Mesodermal cell (in vitro differentiated cells): Measurements from ENCODE around the gene TNFAIP8.

ENCODE experiments used
- H3K27ac ChIP-seq: 2 replicates; pipeline ENCODE4 v1.7.0; 2013; ENCODE audit warnings: mild to moderate bottlenecking, low read depth, low read length, moderate library complexity; ENCODE audit not compliant: severe bottlenecking
- H3K36me3 ChIP-seq: 2 replicates; pipeline ENCODE4 v1.7.1; 2013; ENCODE audit warnings: mild to moderate bottlenecking, low read length, moderate library complexity; ENCODE audit not compliant: control insufficient read depth, insufficient read depth
- H3K4me1 ChIP-seq: one replicate; pipeline ENCODE4 v1.7.1; 2013; ENCODE audit warnings: mild to moderate bottlenecking, low read length; ENCODE audit not compliant: insufficient read depth, control insufficient read depth, poor library complexity, severe bottlenecking
- H3K4me3 ChIP-seq: 2 replicates; pipeline ENCODE4 v1.7.0; 2013; ENCODE audit warnings: low read length, control low read depth, mild to moderate bottlenecking; ENCODE audit not compliant: insufficient read depth, poor library complexity, severe bottlenecking; ENCODE audit errors: extremely low read depth
- H3K9me3 ChIP-seq: 2 replicates; pipeline ENCODE4 v1.7.1; 2013; ENCODE audit warnings: mild to moderate bottlenecking, low read length, moderate library complexity; ENCODE audit not compliant: control insufficient read depth
- WGBS, 2 experiments: methylation state at CpG; one replicate each; pipeline ENCODE4 v1.1.5; 2013; ENCODE audit warnings: missing lambda C conversion rate in 2 of 2; ENCODE audit not compliant: insufficient coverage in 2 of 2; 5-methylcytosine and 5-hydroxymethylcytosine counted together

Gene TNFAIP8

DNA sequence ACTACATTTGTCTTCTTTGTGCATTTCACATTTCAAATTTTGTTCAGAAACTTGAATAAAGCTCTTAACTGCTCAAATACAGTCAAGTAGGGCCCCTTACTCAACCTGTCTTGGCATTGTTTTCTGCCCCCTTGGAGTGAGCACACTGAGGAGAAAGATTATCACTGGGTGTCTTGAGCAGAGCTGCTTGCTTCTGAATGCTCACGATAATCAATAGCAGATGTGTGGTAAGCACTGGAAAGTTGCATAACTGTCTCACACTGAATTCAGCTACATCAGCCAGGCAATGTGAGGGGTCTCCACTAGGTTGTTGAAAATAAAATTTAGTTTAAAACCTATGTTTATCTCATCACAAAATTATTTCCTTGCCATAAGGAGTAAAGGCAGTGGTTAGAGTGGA is 7.8 kb upstream of the TNFAIP8 start:
- no peaks in the 10 kb centered on the region for H3K9me3 ChIP-seq
- no peaks in the 10 kb centered on the region for H3K36me3 ChIP-seq
- H3K4me3 ChIP-seq, result no peak overlapping the region
- 83% methylated on average over 1 of the region's 1 CpG; no CpG with 5 or more reads in 1 of the 2 experiments for WGBS, 2 experiments
- no peak overlapping the region for H3K27ac ChIP-seq
- H3K4me1 ChIP-seq, result no peaks in the 10 kb centered on the region

GRCh38 chr5:119353213-119353612 is 2.6 kb upstream of the TNFAIP8 start:
- Histone ChIP-seq H3K4me1 (peaks cover 3% of the 10 kb centered on the region), H3K4me3 (no peak overlapping the region), H3K9me3 (no peaks in the 10 kb centered on the region), H3K36me3 (no peaks in the 10 kb centered on the region), H3K27ac (no peak overlapping the region)
- WGBS, 2 experiments, result 40% methylated on average over 1 of the region's 2 CpGs; no CpG with 5 or more reads in 1 of the 2 experiments

DNA sequence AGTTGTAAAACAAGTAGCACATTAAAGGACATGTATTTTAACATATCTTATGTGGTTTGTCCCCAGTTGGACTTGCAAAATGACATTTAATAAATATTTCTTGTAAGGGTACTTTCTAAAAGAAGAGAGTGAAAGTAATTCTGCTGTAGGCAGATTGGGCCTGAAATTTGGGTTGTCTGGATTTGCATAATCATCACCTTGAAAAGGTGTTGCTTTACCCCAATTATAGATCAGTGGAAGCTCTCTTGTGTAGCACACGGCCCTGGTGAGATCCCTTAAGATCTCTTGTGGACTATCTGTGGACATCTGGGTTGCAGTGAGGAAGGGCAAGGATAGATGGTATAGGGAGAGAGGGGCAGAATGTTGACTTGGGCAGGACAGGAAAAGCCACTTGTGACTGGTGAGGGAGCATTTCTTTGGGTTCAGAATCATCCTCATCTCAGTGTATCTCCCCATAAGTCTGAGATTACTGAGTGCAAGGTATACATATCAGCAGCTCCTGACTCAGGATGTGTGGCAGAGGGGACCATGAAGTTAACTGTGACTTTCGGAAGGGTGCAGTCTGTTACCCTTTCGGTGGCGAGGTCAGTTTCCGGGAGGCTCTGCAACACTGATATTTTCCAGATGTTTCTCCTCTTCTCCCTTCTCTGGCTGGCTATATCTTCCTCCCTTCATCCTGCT is 2.0 kb upstream of the TNFAIP8 start:
- H3K4me3 ChIP-seq, result no peak overlapping the region
- no peaks in the 10 kb centered on the region for H3K9me3 ChIP-seq
- WGBS, 2 experiments, result 90% methylated on average over 3 to 5 of the region's 5 CpGs
- no peaks in the 10 kb centered on the region for H3K36me3 ChIP-seq
- no peak overlapping the region for H3K27ac ChIP-seq
- H3K4me1 ChIP-seq, result peaks cover 3% of the 10 kb centered on the region

- Histone ChIP-seq H3K9me3 (no peaks in the 10 kb centered on the region), H3K4me1 (peaks cover 3% of the 10 kb centered on the region), H3K36me3 (no peaks in the 10 kb centered on the region), H3K4me3 (peak overlapping the region; percentile 44), H3K27ac (no peak overlapping the region)
- 87 to 94% methylated on average over 3 to 7 of the region's 10 CpGs for WGBS, 2 experiments
Measured at GRCh38 chr5:119354537-119355243, 1.1 kb upstream of the TNFAIP8 start.

DNA sequence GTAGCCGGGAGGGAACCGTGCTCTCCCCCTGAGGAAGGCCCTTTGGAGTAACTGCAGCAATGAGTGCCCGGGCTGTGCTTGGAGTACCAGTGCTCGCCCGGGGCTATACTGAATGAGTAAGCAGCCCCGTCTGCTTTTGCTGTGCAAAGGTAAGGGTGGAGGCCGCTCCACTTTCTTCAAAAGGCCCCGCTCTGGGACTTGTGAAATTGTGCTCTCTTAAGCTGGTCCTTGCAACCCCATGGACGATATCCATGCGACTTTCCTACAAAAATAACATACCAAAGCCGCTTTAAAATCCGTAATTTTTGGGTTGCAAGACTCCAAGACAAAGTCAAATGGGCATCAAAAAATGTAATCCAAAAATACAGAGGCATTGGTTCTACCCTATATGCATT is 578 bp upstream of the TNFAIP8 start:
- peak overlapping the region; percentile 44 for H3K4me3 ChIP-seq
- peaks cover 3% of the 10 kb centered on the region for H3K4me1 ChIP-seq
- no peaks in the 10 kb centered on the region for H3K9me3 ChIP-seq
- 27 to 34% methylated on average over 8 to 10 of the region's 12 CpGs for WGBS, 2 experiments
- H3K36me3 ChIP-seq, result no peaks in the 10 kb centered on the region
- H3K27ac ChIP-seq, result no peak overlapping the region

DNA sequence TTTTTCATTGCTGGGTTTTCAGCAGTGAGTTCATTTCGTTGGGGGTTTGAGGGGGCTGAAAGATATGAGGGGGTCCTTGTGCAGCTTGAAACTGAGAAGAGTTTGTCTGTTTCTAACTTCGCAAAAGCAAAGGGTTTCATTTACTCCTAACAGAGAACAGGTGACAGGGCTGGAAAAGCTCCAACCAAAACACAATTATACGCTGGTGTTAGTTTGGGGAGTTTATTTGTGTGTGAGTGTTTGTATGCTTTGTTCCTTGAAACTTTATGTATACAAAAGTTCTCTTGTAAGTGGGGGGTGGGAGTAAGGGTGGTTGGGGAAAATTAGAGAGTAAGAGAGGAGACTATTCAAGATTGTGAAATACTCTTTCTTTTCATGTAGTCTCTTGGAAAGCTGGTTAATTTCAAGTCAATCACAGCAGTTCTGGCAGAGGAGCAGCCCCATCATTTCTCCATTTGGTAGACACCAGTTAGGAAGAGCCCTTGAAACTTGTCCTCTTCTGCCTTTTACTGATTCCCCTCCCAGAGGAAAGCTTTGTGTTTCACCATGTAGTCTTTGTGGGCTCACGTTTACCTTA is 881 bp downstream of the TNFAIP8 start:
- 33 to 60% methylated on average over 1 to 2 of the region's 4 CpGs for WGBS, 2 experiments

DNA sequence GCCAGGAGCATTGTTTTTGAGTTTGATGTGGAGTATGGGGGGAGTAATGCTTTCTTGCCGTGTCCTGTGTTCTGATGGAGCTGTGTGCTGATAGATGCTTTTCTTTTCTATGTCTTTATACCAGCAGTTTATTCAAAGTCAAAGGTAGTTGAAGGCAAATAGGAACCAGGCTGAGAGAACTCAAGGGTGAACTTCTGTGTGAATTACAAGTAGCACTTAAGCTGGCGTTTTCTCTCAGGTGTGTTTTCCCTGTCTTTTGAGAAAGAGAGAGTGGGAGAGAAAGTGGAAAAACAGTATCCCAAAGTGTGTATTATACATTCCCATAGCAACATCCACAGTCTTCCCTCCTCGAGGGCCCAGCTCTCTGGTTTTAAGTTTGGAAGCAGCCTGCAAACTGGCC is 1.5 kb downstream of the TNFAIP8 start:
- Histone ChIP-seq H3K4me1 (peaks cover 3% of the 10 kb centered on the region), H3K36me3 (no peaks in the 10 kb centered on the region), H3K27ac (no peak overlapping the region), H3K9me3 (no peaks in the 10 kb centered on the region), H3K4me3 (no peak overlapping the region)
- WGBS, 2 experiments, result no CpG with 5 or more reads among the region's 3 CpGs

More for the DNA sequence above, 881 bp downstream of the TNFAIP8 start:
- Histone ChIP-seq H3K36me3 (no peaks in the 10 kb centered on the region), H3K27ac (no peak overlapping the region), H3K4me1 (peaks cover 3% of the 10 kb centered on the region), H3K4me3 (peak overlapping the region; percentile 44), H3K9me3 (no peaks in the 10 kb centered on the region)

- Histone ChIP-seq H3K4me3 (no peak overlapping the region), H3K27ac (no peak overlapping the region)
- WGBS, 2 experiments, result 86 to 100% methylated on average over 1 to 2 of the region's 6 CpGs
Measured at GRCh38 chr5:119357808-119358529, 2.1 kb downstream of the TNFAIP8 start.

DNA sequence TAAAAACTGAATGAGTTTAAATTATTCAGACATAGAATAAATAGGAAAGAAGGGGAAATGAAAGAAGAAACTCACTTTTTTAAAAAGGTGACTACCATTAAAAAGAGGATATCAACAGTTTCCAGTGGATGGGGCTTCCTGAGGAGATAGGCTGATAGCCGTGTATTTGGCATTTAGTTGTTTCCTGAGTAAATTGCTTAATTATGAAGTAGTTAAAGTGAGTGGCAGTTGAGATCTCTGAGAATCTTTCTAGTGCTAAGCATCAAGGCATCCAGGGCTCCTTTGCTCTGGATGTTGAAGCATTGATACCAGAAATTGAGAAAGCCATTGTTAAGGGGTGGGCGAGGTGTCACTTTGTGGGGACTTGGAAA is 2.7 kb downstream of the TNFAIP8 start:
- WGBS, 2 experiments, result 90 to 100% methylated on average over 1 of the region's 2 CpGs
- H3K4me1 ChIP-seq, result peaks cover 3% of the 10 kb centered on the region
- no peak overlapping the region for H3K4me3 ChIP-seq
- H3K9me3 ChIP-seq, result no peaks in the 10 kb centered on the region
- H3K36me3 ChIP-seq, result no peaks in the 10 kb centered on the region
- no peak overlapping the region for H3K27ac ChIP-seq

More at GRCh38 chr5:119357808-119358529, 2.1 kb downstream of the TNFAIP8 start:
- Histone ChIP-seq H3K4me1 (peaks cover 3% of the 10 kb centered on the region), H3K36me3 (no peaks in the 10 kb centered on the region), H3K9me3 (no peaks in the 10 kb centered on the region)

GRCh38 chr5:119358901-119359603 is 3.2 kb downstream of the TNFAIP8 start:
- H3K9me3 ChIP-seq, result no peaks in the 10 kb centered on the region
- H3K4me3 ChIP-seq, result no peak overlapping the region
- H3K36me3 ChIP-seq, result no peaks in the 10 kb centered on the region
- 73 to 79% methylated on average over 5 of the region's 7 CpGs for WGBS, 2 experiments
- H3K4me1 ChIP-seq, result peaks cover 3% of the 10 kb centered on the region
- H3K27ac ChIP-seq, result no peak overlapping the region
